Measurements from ENCODE around the gene ANGPTL2. TPM values are rescaled to one million over a fixed set of nuclear protein-coding genes. Genes with fewer than 3 reads are reported as not detected.

Gene ANGPTL2
- total and polyA plus RNA-seq, 2 experiments from 2014 or later, result 3.0 to 5.8 TPM

- no peaks in the 10 kb centered on the region for H3K9me3 ChIP-seq (ENCODE audit: low read depth)
- no peaks in the 10 kb centered on the region for H3K36me3 ChIP-seq
Measured at GRCh38 chr9:127105805-127106465, 16.5 kb downstream of the ANGPTL2 start.

GRCh38 chr9:127104581-127105311 is 17.7 kb downstream of the ANGPTL2 start:
- peak; percentile 19 to 74 for DNase-seq (ENCODE audit: low read depth in 1 of 2, low spot score in 1 of 2)
- H3K9me3 ChIP-seq (ENCODE audit: low read depth), result no peaks in the 10 kb centered on the region
- H3K36me3 ChIP-seq, result no peaks in the 10 kb centered on the region
- no peak overlapping the region for H3K4me3 ChIP-seq
- no peaks in the 10 kb centered on the region for H3K27me3 ChIP-seq
- TF ChIP-seq CTCF (IDR thresholded peaks at IDR 0.05; ENCODE audit: low read depth, low read length), result no peak
- peaks cover 9% of the 10 kb centered on the region for H3K4me1 ChIP-seq (ENCODE audit: low read depth)
- no peak overlapping the region for H3K27ac ChIP-seq

More at GRCh38 chr9:127105805-127106465, 16.5 kb downstream of the ANGPTL2 start:
- no peak for DNase-seq (ENCODE audit: low read depth in 1 of 2, low spot score in 1 of 2)
- no peak for TF ChIP-seq CTCF (IDR thresholded peaks at IDR 0.05; ENCODE audit: low read depth, low read length)
- Histone ChIP-seq H3K27ac (no peak overlapping the region), H3K4me3 (no peak overlapping the region), H3K27me3 (no peaks in the 10 kb centered on the region), H3K4me1 (ENCODE audit: low read depth) (peaks cover 9% of the 10 kb centered on the region)

DNA sequence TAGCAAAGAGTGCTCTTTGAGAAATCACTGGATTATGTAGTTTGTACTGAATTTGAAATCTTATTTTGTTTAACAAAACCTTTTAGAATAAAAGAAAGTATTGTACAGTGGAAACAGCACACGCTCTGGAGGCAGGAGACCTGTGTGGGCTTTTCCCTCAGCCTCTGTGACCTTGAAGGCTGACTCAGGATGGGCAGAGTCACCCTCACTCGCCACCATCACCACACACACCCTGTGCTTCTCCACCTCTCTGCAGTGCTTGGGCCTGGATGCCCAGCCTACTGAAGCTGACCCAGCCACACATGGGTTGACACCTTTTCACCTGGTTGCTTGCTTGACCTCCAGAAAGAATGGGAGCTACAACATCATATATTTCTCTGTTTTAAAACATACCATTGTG is 19.6 kb downstream of the ANGPTL2 start:
- H3K27me3 ChIP-seq, result no peaks in the 10 kb centered on the region
- H3K4me1 ChIP-seq (ENCODE audit: low read depth), result peaks cover 9% of the 10 kb centered on the region
- H3K36me3 ChIP-seq, result no peaks in the 10 kb centered on the region
- H3K27ac ChIP-seq, result no peak overlapping the region
- H3K4me3 ChIP-seq, result no peak overlapping the region
- no peak for TF ChIP-seq CTCF (IDR thresholded peaks at IDR 0.05; ENCODE audit: low read depth, low read length)
- no peak for DNase-seq (ENCODE audit: low read depth in 1 of 2, low spot score in 1 of 2)
- H3K9me3 ChIP-seq (ENCODE audit: low read depth), result no peaks in the 10 kb centered on the region

DNA sequence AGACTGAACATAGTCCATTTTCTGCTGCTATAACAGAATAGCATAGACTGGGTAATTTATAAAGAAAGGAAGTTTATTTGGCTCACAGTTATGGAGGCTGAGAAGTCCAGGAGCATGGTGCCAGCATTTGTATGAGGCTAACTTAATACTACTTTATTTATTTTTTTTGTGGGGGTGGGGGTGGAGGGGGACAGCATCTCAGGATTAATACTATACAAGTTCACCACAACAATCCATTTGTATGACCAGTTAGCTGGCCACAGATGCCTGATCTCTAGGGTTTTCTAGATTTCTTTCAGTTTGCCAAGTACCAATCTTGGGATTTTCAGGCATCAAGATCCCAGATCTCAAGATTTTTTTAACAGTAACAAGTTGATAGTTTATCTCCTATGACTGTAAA is 20.3 kb downstream of the ANGPTL2 start:
- no peak overlapping the region for H3K27ac ChIP-seq
- TF ChIP-seq CTCF (IDR thresholded peaks at IDR 0.05; ENCODE audit: low read depth, low read length), result no peak
- no peak for DNase-seq (ENCODE audit: low read depth in 1 of 2, low spot score in 1 of 2)
- no peaks in the 10 kb centered on the region for H3K9me3 ChIP-seq (ENCODE audit: low read depth)
- H3K36me3 ChIP-seq, result no peaks in the 10 kb centered on the region
- no peaks in the 10 kb centered on the region for H3K27me3 ChIP-seq
- H3K4me1 ChIP-seq (ENCODE audit: low read depth), result peaks cover 9% of the 10 kb centered on the region
- H3K4me3 ChIP-seq, result no peak overlapping the region

DNA sequence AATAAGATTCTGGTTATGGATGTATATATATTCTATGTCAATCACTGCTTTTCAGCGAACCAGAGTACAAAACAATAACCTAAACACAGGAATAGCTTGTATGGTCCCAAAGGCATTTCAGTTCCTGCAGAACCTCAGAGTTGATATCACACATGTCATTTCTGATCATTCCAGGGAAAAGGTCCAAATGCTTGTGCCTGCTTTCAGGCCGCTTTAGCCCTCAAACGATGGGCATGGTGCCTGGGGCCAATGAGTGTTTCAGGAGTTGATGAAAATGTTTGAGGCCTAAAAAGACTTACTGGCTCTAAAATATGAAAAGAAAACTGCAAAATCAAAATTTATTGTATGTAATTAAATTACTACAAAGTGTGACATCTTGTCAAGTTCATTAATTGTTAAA is 22.8 kb downstream of the ANGPTL2 start:
- Histone ChIP-seq H3K4me1 (ENCODE audit: low read depth) (peaks cover 8% of the 10 kb centered on the region), H3K9me3 (ENCODE audit: low read depth) (no peaks in the 10 kb centered on the region), H3K27ac (no peak overlapping the region), H3K4me3 (no peak overlapping the region), H3K36me3 (no peaks in the 10 kb centered on the region), H3K27me3 (no peaks in the 10 kb centered on the region)
- no peak for TF ChIP-seq CTCF (IDR thresholded peaks at IDR 0.05; ENCODE audit: low read depth, low read length)
- peak in 1 of 2 donors; percentile 20 for DNase-seq (ENCODE audit: low read depth in 1 of 2, low spot score in 1 of 2)

All from cardiac muscle cell (in vitro differentiated cells and primary cell).